ENCODE measurements around the gene PSMA3. TPM values are rescaled to one million over a fixed set of nuclear protein-coding genes. Genes with fewer than 3 reads are reported as not detected.
A peak's percentile ranks its signal among the peaks of the same experiment; 100 is the strongest.

The PSMA3 gene
- total and polyA plus RNA-seq, 4 donors = 64.3 to 302 (median 181) TPM

- H3K4me3 ChIP-seq = no peak overlapping the region
- 97 to 98% methylated on average over 5 of the region's 5 CpGs for WGBS, 2 donors
- ATAC-seq (ENCODE audit: insufficient read depth, low FRiP score) (no peak), DNase-seq (no peak)
- no peaks in the 10 kb centered on the region for H3K9me3 ChIP-seq (ENCODE audit: control insufficient read depth in 4 of 4, insufficient read depth in 3 of 4, low read length in 3 of 4)
- peaks cover 3 to 21% (median 7%) of the 10 kb centered on the region in 4 donors for H3K36me3 ChIP-seq (ENCODE audit: control insufficient read depth in 4 of 4, insufficient read depth in 4 of 4, low read length in 4 of 4)
- H3K27ac ChIP-seq (ENCODE audit: low read depth in 1 of 2, low read length in 1 of 2) = no peak overlapping the region
- H3K27me3 ChIP-seq (ENCODE audit: control insufficient read depth in 3 of 3, insufficient read depth in 3 of 3, low read length in 2 of 3) = no peaks in the 10 kb centered on the region
- H3K4me1 ChIP-seq (ENCODE audit: control insufficient read depth in 5 of 5, insufficient read depth in 5 of 5, low read length in 5 of 5) = no peaks in the 10 kb centered on the region
- no peak overlapping the region for H3K9ac ChIP-seq (ENCODE audit: insufficient read depth in 1 of 2, low read length in 2 of 2)
- TF ChIP-seq CTCF (IDR thresholded peaks at IDR 0.05; ENCODE audit: control extremely low read depth, extremely low read depth) = no peak
Observed at GRCh38 chr14:58227096-58227819, 17.4 kb upstream of the PSMA3 start.

GRCh38 chr14:58238252-58239243 lies 6.1 kb upstream of the PSMA3 start:
- DNase-seq (peak; percentile 54 to 71 (median 68)), ATAC-seq (ENCODE audit: insufficient read depth, low FRiP score) (no peak)
- H3K4me3 ChIP-seq = peak overlapping the region; percentile 24
- peaks cover 0 to 6% (median 2%) of the 10 kb centered on the region in 4 donors for H3K36me3 ChIP-seq (ENCODE audit: control insufficient read depth in 4 of 4, insufficient read depth in 4 of 4, low read length in 4 of 4)
- H3K9me3 ChIP-seq (ENCODE audit: control insufficient read depth in 4 of 4, insufficient read depth in 3 of 4, low read length in 3 of 4) = no peaks in the 10 kb centered on the region
- TF ChIP-seq CTCF (IDR thresholded peaks at IDR 0.05; ENCODE audit: control extremely low read depth, extremely low read depth) = no peak
- H3K4me1 ChIP-seq (ENCODE audit: control insufficient read depth in 5 of 5, insufficient read depth in 5 of 5, low read length in 5 of 5) = peaks cover 0 to 16% (median 5%) of the 10 kb centered on the region in 5 donors
- H3K27me3 ChIP-seq (ENCODE audit: control insufficient read depth in 3 of 3, insufficient read depth in 3 of 3, low read length in 2 of 3) = no peaks in the 10 kb centered on the region
- WGBS, 2 donors = 36 to 40% methylated on average over 16 of the region's 16 CpGs
- H3K27ac ChIP-seq (ENCODE audit: low read depth in 1 of 2, low read length in 1 of 2) = peak overlapping the region; percentile 7 to 80
- peak overlapping the region; percentile 41 to 98 for H3K9ac ChIP-seq (ENCODE audit: insufficient read depth in 1 of 2, low read length in 2 of 2)

GRCh38 chr14:58239244-58240195 lies 5.1 kb upstream of the PSMA3 start:
- Histone ChIP-seq H3K9me3 (ENCODE audit: control insufficient read depth in 4 of 4, insufficient read depth in 3 of 4, low read length in 3 of 4) (no peaks in the 10 kb centered on the region), H3K27ac (ENCODE audit: low read depth in 1 of 2, low read length in 1 of 2) (peak overlapping the region; percentile 64 to 80), H3K36me3 (ENCODE audit: control insufficient read depth in 4 of 4, insufficient read depth in 4 of 4, low read length in 4 of 4) (no peaks in the 10 kb centered on the region), H3K4me3 (no peak overlapping the region), H3K27me3 (ENCODE audit: control insufficient read depth in 3 of 3, insufficient read depth in 3 of 3, low read length in 2 of 3) (no peaks in the 10 kb centered on the region), H3K9ac (ENCODE audit: insufficient read depth in 1 of 2, low read length in 2 of 2) (peak overlapping the region; percentile 41 to 98), H3K4me1 (ENCODE audit: control insufficient read depth in 5 of 5, insufficient read depth in 5 of 5, low read length in 5 of 5) (peaks cover 0 to 20% (median 5%) of the 10 kb centered on the region in 5 donors)
- ATAC-seq (ENCODE audit: insufficient read depth, low FRiP score) = peak; percentile 48
- TF ChIP-seq CTCF (IDR thresholded peaks at IDR 0.05; ENCODE audit: control extremely low read depth, extremely low read depth) = no peak
- WGBS, 2 donors = 2% methylated on average over 23 of the region's 23 CpGs
- peak; percentile 88 to 94 (median 91) for DNase-seq
